ENCODE data around the gene ARID3A.

DNA sequence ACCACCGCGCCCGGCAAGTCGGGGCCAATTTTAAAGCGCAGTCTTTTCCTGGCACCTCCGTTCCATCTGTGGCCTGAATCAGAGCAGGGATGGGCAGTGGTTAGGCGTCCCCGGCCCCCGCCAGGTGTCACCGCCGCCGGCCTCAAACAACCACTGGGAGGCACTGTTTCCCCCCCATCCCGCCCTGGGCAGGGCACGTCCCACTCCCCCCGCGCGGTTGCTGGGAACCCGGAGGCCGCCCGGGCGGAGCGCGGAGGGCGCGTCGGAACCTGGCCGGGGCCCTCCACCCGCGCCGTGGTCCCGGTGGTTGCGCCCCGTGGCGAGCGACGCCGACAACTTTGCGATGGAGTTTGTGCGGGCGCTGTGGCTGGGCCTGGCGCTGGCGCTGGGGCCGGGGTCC is 74.3 kb downstream of the ARID3A start, which contains the start of gene GRIN3B:
- TF ChIP-seq, protein P1, sequence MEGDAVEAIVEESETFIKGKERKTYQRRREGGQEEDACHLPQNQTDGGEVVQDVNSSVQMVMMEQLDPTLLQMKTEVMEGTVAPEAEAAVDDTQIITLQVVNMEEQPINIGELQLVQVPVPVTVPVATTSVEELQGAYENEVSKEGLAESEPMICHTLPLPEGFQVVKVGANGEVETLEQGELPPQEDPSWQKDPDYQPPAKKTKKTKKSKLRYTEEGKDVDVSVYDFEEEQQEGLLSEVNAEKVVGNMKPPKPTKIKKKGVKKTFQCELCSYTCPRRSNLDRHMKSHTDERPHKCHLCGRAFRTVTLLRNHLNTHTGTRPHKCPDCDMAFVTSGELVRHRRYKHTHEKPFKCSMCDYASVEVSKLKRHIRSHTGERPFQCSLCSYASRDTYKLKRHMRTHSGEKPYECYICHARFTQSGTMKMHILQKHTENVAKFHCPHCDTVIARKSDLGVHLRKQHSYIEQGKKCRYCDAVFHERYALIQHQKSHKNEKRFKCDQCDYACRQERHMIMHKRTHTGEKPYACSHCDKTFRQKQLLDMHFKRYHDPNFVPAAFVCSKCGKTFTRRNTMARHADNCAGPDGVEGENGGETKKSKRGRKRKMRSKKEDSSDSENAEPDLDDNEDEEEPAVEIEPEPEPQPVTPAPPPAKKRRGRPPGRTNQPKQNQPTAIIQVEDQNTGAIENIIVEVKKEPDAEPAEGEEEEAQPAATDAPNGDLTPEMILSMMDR (IDR thresholded peaks at IDR 0.05), result no peak
- no peak for TF ChIP-seq POLR2A (IDR thresholded peaks at IDR 0.05)
